K562 (cell line): ENCODE measurements around the gene WDR91. TPM values are rescaled to one million over a fixed set of nuclear protein-coding genes. Genes with fewer than 3 reads are reported as not detected.

Experiments
- EHMT2 ChIP-seq: fragments of 450-650 bp; IDR thresholded peaks from 2 replicates; pipeline ENCODE4 v1.6.1; 2018; ENCODE audit warnings: antibody characterized with exemption
- FOXP1 ChIP-seq: sonication (generic); formaldehyde crosslinking; IDR thresholded peaks from 2 replicates; pipeline ENCODE4 v1.8.0; 2022; ENCODE audit warnings: mild to moderate bottlenecking, missing genetic modification reagents
- L3MBTL2 ChIP-seq: fragments of 450-650 bp; IDR thresholded peaks from 2 replicates; pipeline ENCODE4 v1.6.1; 2016; ENCODE audit warnings: mild to moderate bottlenecking, moderate library complexity
- SAP30 ChIP-seq: fragments of 200-600 bp; sonication (generic); IDR thresholded peaks from 2 replicates; pipeline ENCODE4 v1.6.1; 2012; ENCODE audit warnings: borderline replicate concordance, low read depth, mild to moderate bottlenecking, moderate library complexity, low read length, control low read depth, inconsistent platforms; ENCODE audit not compliant: insufficient read depth, poor library complexity, severe bottlenecking
- XRCC5 ChIP-seq: fragments of 200-400 bp; formaldehyde crosslinking; IDR thresholded peaks from 2 replicates; pipeline ENCODE4 v1.6.1; 2017; ENCODE audit warnings: low read depth, mild to moderate bottlenecking, low read length
- ZNF316 ChIP-seq: fragments of 450-650 bp; IDR thresholded peaks from 2 replicates; pipeline ENCODE4 v1.6.1; 2016
- ZNF384 ChIP-seq: IDR thresholded peaks from 2 replicates; pipeline ENCODE4 v1.6.1; 2012; ENCODE audit warnings: low read depth, low read length, improper control_type of control experiment
- polyA plus RNA-seq, 8 experiments: library from polyadenylated mRNA; depleted of rRNA in 4 of 8; stranded (reverse) in 5 of 8; unstranded in 3 of 8; fragments of >200 nt; fragmentation: Nextera tagmentation in 2 of 8; fragmentation: Illumina TruSeq in 1 of 8; extraction: Ambion mirVana in 2 of 8; extraction: Trizol in 1 of 8; gene quantifications; 2 replicates each; pipeline versions ENCODE4 v1.2.1 to v1.2.3, GENCODE V29; 2011 to 2014; ENCODE audit warnings: inconsistent platforms in 1 of 8, missing spikeins in 1 of 8
- total RNA-seq, 7 experiments: library from RNA; depleted of rRNA in 6 of 7; stranded (reverse); fragments of >200 nt in 6 of 7; fragmentation: Illumina TruSeq in 2 of 7; extraction: Trizol in 2 of 7; gene quantifications; 2 replicates each; pipeline versions ENCODE4 v1.2.1 to v1.2.3, GENCODE V29; 2011 to 2021; ENCODE audit warnings: low replicate concordance in 1 of 7
- TF ChIP-seq, protein P1 (sequence below): fragments of 200-800 bp; sonication (Bioruptor generic); IDR thresholded peaks from 2 replicates; pipeline ENCODE4 v1.6.1; 2016; ENCODE audit warnings: missing genetic modification characterization, missing compliant biosample characterization
- TF ChIP-seq, protein P2 (sequence below), 3 experiments: fragments of 200-800 bp in 1 of 3; sonication (Bioruptor generic) in 1 of 3; sonication (generic) in 1 of 3; formaldehyde crosslinking in 1 of 3; IDR thresholded peaks; 2 replicates each; pipeline versions ENCODE4 v1.6.1 to v1.8.0; 2016 to 2022; ENCODE audit warnings: mild to moderate bottlenecking in 2 of 3, missing compliant biosample characterization in 2 of 3, missing genetic modification characterization in 2 of 3, missing genetic modification reagents in 1 of 3
- TF ChIP-seq, protein P3 (sequence below): sonication (generic); formaldehyde crosslinking; IDR thresholded peaks from 2 replicates; pipeline ENCODE4 v1.8.1; 2023; ENCODE audit warnings: mild to moderate bottlenecking, missing genetic modification reagents
- TF ChIP-seq, protein P4 (sequence below): fragments of 250-450 bp; sonication (Bioruptor Pico); IDR thresholded peaks from 2 replicates; pipeline ENCODE4 v1.5.0; 2020; ENCODE audit warnings: mild to moderate bottlenecking
- TF ChIP-seq, protein P5 (sequence below): fragments of 450-650 bp; IDR thresholded peaks from 2 replicates; pipeline ENCODE4 v1.6.1; 2017; ENCODE audit warnings: antibody characterized with exemption, mild to moderate bottlenecking

Gene WDR91
- total and polyA plus RNA-seq, 9 of the 15 experiments (the other 6 are each of a cell fraction or from before 2014, with no cell fraction given), result 1.9 to 18.2 (median 9.8) TPM

DNA sequence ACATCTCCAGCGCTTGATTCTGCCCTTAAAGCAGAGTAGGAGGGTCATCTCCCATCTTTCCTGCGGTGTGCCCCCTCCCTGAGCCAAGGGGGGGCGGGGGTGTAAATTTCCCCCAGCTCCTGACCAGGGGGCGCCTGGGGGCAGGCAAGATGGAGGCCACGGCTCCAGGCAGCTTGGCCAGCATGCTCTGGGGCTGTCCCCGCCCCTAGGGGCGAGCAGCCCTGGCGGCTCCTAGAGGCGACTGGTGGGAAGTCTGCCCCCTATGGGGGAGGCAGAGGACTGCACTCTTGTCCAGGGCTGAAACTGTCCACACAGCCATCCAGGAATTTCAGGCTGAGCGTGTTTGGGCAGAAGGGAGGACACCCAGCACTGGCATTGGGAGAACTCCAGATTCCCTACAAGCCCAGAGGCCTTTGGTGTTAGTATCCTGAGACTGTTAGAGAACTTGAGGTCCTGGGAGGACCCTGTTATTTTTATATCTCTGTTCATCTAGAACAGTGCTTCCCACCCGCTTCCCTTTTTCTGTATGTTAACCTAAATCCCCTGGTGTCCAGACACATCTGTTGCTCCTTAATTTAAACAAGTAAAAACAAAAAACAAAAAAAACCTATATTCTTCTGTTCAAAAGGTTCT is 26.9 kb upstream of the WDR91 start (continued):
- TF ChIP-seq, protein P1, sequence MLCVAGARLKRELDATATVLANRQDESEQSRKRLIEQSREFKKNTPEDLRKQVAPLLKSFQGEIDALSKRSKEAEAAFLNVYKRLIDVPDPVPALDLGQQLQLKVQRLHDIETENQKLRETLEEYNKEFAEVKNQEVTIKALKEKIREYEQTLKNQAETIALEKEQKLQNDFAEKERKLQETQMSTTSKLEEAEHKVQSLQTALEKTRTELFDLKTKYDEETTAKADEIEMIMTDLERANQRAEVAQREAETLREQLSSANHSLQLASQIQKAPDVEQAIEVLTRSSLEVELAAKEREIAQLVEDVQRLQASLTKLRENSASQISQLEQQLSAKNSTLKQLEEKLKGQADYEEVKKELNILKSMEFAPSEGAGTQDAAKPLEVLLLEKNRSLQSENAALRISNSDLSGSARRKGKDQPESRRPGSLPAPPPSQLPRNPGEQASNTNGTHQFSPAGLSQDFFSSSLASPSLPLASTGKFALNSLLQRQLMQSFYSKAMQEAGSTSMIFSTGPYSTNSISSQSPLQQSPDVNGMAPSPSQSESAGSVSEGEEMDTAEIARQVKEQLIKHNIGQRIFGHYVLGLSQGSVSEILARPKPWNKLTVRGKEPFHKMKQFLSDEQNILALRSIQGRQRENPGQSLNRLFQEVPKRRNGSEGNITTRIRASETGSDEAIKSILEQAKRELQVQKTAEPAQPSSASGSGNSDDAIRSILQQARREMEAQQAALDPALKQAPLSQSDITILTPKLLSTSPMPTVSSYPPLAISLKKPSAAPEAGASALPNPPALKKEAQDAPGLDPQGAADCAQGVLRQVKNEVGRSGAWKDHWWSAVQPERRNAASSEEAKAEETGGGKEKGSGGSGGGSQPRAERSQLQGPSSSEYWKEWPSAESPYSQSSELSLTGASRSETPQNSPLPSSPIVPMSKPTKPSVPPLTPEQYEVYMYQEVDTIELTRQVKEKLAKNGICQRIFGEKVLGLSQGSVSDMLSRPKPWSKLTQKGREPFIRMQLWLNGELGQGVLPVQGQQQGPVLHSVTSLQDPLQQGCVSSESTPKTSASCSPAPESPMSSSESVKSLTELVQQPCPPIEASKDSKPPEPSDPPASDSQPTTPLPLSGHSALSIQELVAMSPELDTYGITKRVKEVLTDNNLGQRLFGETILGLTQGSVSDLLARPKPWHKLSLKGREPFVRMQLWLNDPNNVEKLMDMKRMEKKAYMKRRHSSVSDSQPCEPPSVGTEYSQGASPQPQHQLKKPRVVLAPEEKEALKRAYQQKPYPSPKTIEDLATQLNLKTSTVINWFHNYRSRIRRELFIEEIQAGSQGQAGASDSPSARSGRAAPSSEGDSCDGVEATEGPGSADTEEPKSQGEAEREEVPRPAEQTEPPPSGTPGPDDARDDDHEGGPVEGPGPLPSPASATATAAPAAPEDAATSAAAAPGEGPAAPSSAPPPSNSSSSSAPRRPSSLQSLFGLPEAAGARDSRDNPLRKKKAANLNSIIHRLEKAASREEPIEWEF (CRISPR knock-in tag), result no peak
- TF ChIP-seq L3MBTL2 (peak; percentile 45; the same call in 1 of the 2 replicates), EHMT2 (peak; percentile 65; the same call in 1 of the 2 replicates), SAP30 (no peak), ZNF316 (no peak), ZNF384 (no peak), XRCC5 (peak; percentile 72; the same call in 1 of the 2 replicates), FOXP1 (0 out of 2 replicates have a peak, but pooled peaks have one; percentile 26)
- TF ChIP-seq, protein P2, sequence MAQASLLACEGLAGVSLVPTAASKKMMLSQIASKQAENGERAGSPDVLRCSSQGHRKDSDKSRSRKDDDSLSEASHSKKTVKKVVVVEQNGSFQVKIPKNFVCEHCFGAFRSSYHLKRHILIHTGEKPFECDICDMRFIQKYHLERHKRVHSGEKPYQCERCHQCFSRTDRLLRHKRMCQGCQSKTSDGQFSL (CRISPR knock-in tag; IDR thresholded peaks at IDR 0.05), result peak; percentile 36; the same call in 1 of the 2 replicates
- TF ChIP-seq, protein P2 (tag; IDR thresholded peaks at IDR 0.05), result no peak
- TF ChIP-seq, protein P3, sequence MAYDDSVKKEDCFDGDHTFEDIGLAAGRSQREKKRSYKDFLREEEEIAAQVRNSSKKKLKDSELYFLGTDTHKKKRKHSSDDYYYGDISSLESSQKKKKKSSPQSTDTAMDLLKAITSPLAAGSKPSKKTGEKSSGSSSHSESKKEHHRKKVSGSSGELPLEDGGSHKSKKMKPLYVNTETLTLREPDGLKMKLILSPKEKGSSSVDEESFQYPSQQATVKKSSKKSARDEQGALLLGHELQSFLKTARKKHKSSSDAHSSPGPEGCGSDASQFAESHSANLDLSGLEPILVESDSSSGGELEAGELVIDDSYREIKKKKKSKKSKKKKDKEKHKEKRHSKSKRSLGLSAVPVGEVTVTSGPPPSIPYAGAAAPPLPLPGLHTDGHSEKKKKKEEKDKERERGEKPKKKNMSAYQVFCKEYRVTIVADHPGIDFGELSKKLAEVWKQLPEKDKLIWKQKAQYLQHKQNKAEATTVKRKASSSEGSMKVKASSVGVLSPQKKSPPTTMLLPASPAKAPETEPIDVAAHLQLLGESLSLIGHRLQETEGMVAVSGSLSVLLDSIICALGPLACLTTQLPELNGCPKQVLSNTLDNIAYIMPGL (CRISPR knock-in tag), result no peak
- TF ChIP-seq, protein P4, sequence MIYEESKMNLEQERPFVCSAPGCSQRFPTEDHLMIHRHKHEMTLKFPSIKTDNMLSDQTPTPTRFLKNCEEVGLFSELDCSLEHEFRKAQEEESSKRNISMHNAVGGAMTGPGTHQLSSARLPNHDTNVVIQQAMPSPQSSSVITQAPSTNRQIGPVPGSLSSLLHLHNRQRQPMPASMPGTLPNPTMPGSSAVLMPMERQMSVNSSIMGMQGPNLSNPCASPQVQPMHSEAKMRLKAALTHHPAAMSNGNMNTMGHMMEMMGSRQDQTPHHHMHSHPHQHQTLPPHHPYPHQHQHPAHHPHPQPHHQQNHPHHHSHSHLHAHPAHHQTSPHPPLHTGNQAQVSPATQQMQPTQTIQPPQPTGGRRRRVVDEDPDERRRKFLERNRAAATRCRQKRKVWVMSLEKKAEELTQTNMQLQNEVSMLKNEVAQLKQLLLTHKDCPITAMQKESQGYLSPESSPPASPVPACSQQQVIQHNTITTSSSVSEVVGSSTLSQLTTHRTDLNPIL, result no peak
- TF ChIP-seq, protein P5, sequence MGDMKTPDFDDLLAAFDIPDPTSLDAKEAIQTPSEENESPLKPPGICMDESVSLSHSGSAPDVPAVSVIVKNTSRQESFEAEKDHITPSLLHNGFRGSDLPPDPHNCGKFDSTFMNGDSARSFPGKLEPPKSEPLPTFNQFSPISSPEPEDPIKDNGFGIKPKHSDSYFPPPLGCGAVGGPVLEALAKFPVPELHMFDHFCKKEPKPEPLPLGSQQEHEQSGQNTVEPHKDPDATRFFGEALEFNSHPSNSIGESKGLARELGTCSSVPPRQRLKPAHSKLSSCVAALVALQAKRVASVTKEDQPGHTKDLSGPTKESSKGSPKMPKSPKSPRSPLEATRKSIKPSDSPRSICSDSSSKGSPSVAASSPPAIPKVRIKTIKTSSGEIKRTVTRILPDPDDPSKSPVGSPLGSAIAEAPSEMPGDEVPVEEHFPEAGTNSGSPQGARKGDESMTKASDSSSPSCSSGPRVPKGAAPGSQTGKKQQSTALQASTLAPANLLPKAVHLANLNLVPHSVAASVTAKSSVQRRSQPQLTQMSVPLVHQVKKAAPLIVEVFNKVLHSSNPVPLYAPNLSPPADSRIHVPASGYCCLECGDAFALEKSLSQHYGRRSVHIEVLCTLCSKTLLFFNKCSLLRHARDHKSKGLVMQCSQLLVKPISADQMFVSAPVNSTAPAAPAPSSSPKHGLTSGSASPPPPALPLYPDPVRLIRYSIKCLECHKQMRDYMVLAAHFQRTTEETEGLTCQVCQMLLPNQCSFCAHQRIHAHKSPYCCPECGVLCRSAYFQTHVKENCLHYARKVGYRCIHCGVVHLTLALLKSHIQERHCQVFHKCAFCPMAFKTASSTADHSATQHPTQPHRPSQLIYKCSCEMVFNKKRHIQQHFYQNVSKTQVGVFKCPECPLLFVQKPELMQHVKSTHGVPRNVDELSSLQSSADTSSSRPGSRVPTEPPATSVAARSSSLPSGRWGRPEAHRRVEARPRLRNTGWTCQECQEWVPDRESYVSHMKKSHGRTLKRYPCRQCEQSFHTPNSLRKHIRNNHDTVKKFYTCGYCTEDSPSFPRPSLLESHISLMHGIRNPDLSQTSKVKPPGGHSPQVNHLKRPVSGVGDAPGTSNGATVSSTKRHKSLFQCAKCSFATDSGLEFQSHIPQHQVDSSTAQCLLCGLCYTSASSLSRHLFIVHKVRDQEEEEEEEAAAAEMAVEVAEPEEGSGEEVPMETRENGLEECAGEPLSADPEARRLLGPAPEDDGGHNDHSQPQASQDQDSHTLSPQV, result peak; percentile 24; the same call in 1 of the 2 replicates
